DOHH2 (cell line): ENCODE results near the gene SF3B3.

ENCODE experiments used
- CTCF ChIP-seq: fragments of 200-600 bp; sonication (generic); IDR thresholded peaks from one replicate; pipeline ENCODE4 v1.5.1; 2014; ENCODE audit warnings: antibody characterized with exemption, mild to moderate bottlenecking, low read depth, low read length; ENCODE audit not compliant: poor library complexity, severe bottlenecking
- EZH2phosphoT487 ChIP-seq: fragments of 200-600 bp; sonication (generic); IDR thresholded peaks from 2 replicates; pipeline ENCODE4 v1.6.1; 2017; ENCODE audit warnings: borderline replicate concordance, mild to moderate bottlenecking, antibody characterized with exemption, low read length, moderate library complexity, mixed read lengths

- TF ChIP-seq CTCF (no peak), EZH2phosphoT487 (no peak)
Measured at GRCh38 chr16:70496513-70496912, 27.1 kb upstream of the SF3B3 start.
